Activated naive CD8-positive, alpha-beta T cell treated with anti-CD3 and anti-CD28 coated beads, Interleukin-2, amount 10 ng/mL, durations not matched to agents 7 days and 5 days (primary cell): ENCODE data around the gene RBPMS2. TPM values are rescaled to one million over a fixed set of nuclear protein-coding genes. Genes with fewer than 3 reads are reported as not detected.
"Not testable (repeated sequence)": the region's sequence is repeated elsewhere in the genome, so short reads cannot be mapped to it uniquely, and the experiment has no call there.

ENCODE experiments used
- ATAC-seq: fragments of 150-1000 bp; cut with Tn5 transposase; one replicate; pipeline ENCODE4 v1.10.0; 2021; ENCODE audit warnings: low read depth, moderate library complexity
- POLR2A ChIA-PET: fragments of 350-600 bp; sonication (Branson Sonifier 250); formaldehyde crosslinking; loops from one replicate; lab custom pipeline; 2021; ENCODE audit warnings: antibody characterized with exemption; lab: Charles Lee
- DNase-seq: peaks from one replicate; pipeline ENCODE4 v3.0.0; 2021
- H3K27ac Mint-ChIP-seq: one replicate; pipeline ENCODE4 v1.8.0; 2022; ENCODE audit warnings: mild to moderate bottlenecking, mixed read lengths
- H3K27me3 Mint-ChIP-seq: one replicate; pipeline ENCODE4 v1.8.0; 2022; ENCODE audit warnings: mild to moderate bottlenecking, moderate library complexity, mixed read lengths
- H3K36me3 Mint-ChIP-seq: one replicate; pipeline ENCODE4 v1.8.0; 2021; ENCODE audit warnings: mild to moderate bottlenecking, mixed read lengths
- H3K4me1 Mint-ChIP-seq: one replicate; pipeline ENCODE4 v1.8.0; 2021; ENCODE audit warnings: mixed read lengths
- H3K4me3 Mint-ChIP-seq: one replicate; pipeline ENCODE4 v1.8.0; 2022; ENCODE audit warnings: mild to moderate bottlenecking, moderate library complexity, mixed read lengths
- H3K9me3 Mint-ChIP-seq: one replicate; pipeline ENCODE4 v1.8.0; 2021; ENCODE audit warnings: mixed read lengths
- total RNA-seq, 2 experiments: library from RNA; stranded (reverse); gene quantifications; one replicate each; pipeline ENCODE4 v1.2.3, GENCODE V29; 2021

RBPMS2 gene
- not detected for total RNA-seq

DNA sequence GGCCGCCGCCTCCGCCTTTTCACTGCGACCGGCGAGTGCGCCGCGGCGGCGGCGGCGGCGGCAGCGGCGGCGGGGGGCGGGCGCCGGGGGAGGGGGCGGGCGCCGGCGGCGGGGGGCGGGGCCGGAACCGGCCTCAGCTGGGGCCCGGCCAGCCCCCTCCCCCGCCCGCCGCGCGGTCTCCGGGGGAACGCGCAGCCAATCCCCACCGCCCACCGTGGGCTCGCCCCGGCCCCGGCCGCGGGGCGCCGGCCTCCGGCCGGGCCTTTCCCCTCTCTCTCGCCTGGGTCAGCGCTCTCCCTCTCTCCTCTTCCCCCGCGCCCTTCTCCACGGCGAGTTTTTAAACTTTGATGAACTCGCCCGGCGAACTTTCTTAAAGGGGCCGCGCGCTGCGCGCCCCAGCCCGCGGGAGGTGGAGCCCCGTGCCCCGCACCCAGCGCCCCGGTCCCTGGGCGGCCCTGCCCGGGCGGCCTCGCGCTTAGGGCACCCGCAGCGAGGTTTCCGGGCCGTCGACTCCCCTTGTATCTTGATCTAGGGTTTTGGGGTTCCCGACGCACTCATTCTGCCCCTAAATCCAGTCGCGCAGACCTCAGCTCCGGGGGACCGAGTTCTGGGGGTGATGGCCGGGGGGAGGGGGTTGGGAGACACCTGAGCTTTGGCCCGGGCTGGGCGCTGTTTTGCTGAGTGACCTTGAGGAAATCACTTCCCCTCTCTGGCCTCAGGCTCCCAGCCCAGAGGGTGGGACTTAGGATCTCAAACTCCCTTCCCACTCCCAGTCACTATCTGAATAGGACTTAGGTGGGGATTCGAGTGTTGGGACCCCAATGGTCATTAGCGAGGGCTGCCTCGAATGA is at the start of gene RBPMS2:
TSS of gene RBPMS2 (minus strand) at position 39 of the 851 bp plus-strand sequence. CDS start 270 bp downstream, outside the sequence.
- Mint-ChIP-seq H3K36me3 (no peaks in the 10 kb centered on the region), H3K9me3 (no peaks in the 10 kb centered on the region), H3K27ac (no peak within 1 kb of the TSS), H3K27me3 (peaks cover 74% of the 10 kb centered on the region), H3K4me3 (peak within 1 kb of the TSS; percentile 71), H3K4me1 (no peaks in the 10 kb centered on the region)
- ATAC-seq (no peak), DNase-seq (no peak)
- POLR2A ChIA-PET, result interaction anchor here (0.5 kb wide), 1 partner anchor 511 kb away, joined by 3 read pairs; the partner anchor contains the start of gene PARP16

- POLR2A ChIA-PET, result interaction anchor here (0.9 to 2.3 kb wide), 7 partner anchors 12 to 87 kb away, joined by 3 to 52 read pairs (median 8); partner anchors contain the start of gene ANKDD1A
- no peak for DNase-seq
- ATAC-seq, result peak; percentile 5
- peak overlapping the region; percentile 97 for H3K4me3 Mint-ChIP-seq
- H3K27ac Mint-ChIP-seq, result peak overlapping the region; percentile 93
- no peaks in the 10 kb centered on the region for H3K27me3 Mint-ChIP-seq
- peaks cover 13% of the 10 kb centered on the region for H3K36me3 Mint-ChIP-seq
- H3K4me1 Mint-ChIP-seq, result peaks cover 27% of the 10 kb centered on the region
- H3K9me3 Mint-ChIP-seq, result no peaks in the 10 kb centered on the region
These were observed 49.6 kb upstream of the RBPMS2 start for GRCh38 chr15:64824929-64825430.

- Mint-ChIP-seq H3K4me1 (no peaks in the 10 kb centered on the region), H3K4me3 (no peak overlapping the region), H3K27ac (no peak overlapping the region), H3K9me3 (no peaks in the 10 kb centered on the region), H3K27me3 (no peaks in the 10 kb centered on the region), H3K36me3 (peaks cover 14% of the 10 kb centered on the region)
- POLR2A ChIA-PET, result no interaction called here
- ATAC-seq (no peak), DNase-seq (no peak)
These were observed 41.1 kb upstream of the RBPMS2 start for GRCh38 chr15:64816452-64816851.

- H3K27ac Mint-ChIP-seq, result not testable (repeated sequence)
These were observed 39.6 kb upstream of the RBPMS2 start for GRCh38 chr15:64814965-64815364.

GRCh38 chr15:64814283-64814682 is 38.9 kb upstream of the RBPMS2 start:
- H3K9me3 Mint-ChIP-seq, H3K4me1 Mint-ChIP-seq, H3K27me3 Mint-ChIP-seq, ATAC-seq, H3K27ac Mint-ChIP-seq, DNase-seq, H3K4me3 Mint-ChIP-seq, H3K36me3 Mint-ChIP-seq: not testable (repeated sequence)
- POLR2A ChIA-PET, result interaction anchor here (1.4 kb wide), 1 partner anchor 9 kb away, joined by 6 read pairs; no protein-coding TSS in a partner anchor

More at GRCh38 chr15:64814965-64815364, 39.6 kb upstream of the RBPMS2 start:
- DNase-seq, H3K9me3 Mint-ChIP-seq, H3K4me1 Mint-ChIP-seq, ATAC-seq, H3K27me3 Mint-ChIP-seq, H3K36me3 Mint-ChIP-seq, H3K4me3 Mint-ChIP-seq: not testable (repeated sequence)
- POLR2A ChIA-PET, result interaction anchor here (1.0 to 1.4 kb wide), 4 partner anchors 8 to 22 kb away, joined by 3 to 6 read pairs (median 4); partner anchors contain the start of gene PIF1

DNA sequence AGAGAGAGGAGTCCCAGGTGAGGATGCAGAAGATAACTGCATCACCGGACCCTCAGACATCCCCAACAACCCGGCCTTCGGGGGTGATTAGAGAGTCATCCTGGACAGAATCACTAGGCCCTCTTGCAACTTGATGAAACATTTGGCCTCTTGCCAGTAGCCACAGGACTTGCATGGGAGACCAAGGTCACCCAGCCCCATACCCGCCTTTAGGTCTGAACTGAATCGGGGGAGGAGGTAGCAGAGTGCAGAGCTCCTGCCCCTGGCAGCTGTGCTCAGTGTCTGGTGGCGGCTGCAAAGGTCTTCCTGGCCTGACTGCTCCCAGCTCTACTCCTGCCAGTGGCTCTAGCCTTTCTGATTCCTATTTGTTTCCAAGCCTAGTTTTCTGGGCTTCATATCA is 37.7 kb upstream of the RBPMS2 start:
- peaks cover under 1% of the 10 kb centered on the region for H3K36me3 Mint-ChIP-seq
- POLR2A ChIA-PET, result no interaction called here
- no peaks in the 10 kb centered on the region for H3K4me1 Mint-ChIP-seq
- no peak for ATAC-seq
- DNase-seq, result no peak
- no peak overlapping the region for H3K4me3 Mint-ChIP-seq
- peaks cover 5% of the 10 kb centered on the region for H3K27me3 Mint-ChIP-seq
- no peak overlapping the region for H3K27ac Mint-ChIP-seq
- H3K9me3 Mint-ChIP-seq, result no peaks in the 10 kb centered on the region

DNA sequence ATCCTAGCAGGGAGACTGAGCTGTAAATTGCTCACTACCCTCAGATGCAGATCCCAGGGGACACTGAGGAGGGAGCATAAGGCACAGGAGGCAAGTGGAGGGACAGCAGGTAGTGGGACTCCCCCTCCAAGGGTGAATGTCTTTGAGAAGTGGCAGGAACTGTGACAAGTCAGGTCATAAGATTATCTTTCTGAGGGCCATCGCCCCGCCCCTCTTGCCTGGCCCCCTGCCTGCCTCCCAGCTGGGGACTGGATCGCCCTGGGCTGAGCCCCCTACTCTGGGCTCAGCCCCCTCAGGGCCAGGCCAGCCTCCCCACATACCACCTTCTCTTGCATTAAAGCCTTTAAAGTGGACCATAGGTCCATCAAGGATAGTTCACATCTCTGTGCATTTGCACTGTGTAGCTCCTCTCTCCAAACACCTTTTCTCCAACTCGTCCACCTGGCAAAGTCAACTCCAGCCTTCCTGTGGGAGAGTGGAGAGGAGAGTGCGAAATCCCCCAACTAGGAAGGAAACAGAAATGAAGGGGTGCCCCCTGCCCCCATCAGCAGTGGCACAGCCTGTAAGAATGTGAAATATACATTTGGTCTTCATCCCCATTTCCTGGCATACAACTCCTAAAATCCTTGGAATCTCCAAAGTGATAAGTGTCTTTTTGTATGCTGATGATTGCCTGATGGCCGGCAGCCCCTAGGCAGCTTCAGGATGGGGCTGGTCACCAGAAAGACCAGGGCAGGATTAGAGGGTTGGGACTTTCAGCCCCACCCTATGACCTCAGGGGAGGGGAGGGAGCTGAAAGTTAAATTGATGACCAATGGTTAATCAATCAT is 35.3 kb upstream of the RBPMS2 start:
- POLR2A ChIA-PET, result interaction anchor here (0.6 to 1.9 kb wide), 2 partner anchors 80 to 84 kb away, joined by 3 to 6 read pairs; no protein-coding TSS in a partner anchor
- Mint-ChIP-seq H3K4me1 (no peaks in the 10 kb centered on the region), H3K36me3 (no peaks in the 10 kb centered on the region)

DNA sequence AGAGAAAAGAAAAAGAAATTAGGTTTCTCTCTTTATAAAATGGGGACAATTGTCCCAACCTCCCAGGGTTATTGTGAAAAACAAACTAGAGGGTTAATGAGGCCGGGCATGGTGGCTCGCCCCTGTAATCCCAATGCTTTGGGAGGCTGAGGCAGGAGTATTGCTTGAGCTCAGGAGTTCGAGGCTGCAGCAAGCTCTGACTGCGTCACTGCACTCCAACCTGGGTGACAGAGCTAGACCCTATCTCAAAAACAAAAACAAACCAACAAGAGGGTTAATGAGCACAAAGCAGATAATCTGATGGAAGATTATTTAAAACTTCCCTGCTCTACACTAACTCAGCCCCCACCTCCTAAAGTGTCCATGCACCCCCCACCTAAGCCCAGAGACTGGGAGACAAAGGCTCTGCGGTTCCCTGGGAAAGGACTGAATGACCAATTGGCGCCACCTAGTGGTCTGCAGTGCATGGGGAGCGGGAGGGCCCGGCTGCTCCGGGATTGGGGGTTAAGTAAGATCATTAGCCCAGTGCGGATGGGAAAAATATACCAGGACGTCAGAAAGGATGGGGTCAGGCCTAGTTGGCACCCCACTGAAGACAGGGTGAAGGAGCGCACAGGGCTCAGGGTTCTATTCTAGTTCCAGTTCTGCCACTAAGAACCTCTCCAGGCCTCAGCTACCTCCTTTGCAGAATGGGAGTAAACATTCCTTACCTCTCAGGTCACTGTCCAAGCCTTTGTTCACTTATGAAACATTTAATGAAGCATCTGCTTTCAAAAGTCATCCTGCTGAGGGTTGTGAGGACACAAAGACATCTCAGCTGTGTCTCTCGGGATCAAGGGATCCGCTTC is 34.5 kb upstream of the RBPMS2 start:
- DNase-seq, result peak; percentile 73
- no peaks in the 10 kb centered on the region for H3K9me3 Mint-ChIP-seq
- POLR2A ChIA-PET, result interaction anchor here (0.6 to 1.9 kb wide), 4 partner anchors 11 to 85 kb away, joined by 3 to 6 read pairs (median 4); no protein-coding TSS in a partner anchor
- no peak overlapping the region for H3K4me3 Mint-ChIP-seq
- H3K27ac Mint-ChIP-seq, result no peak overlapping the region
- no peaks in the 10 kb centered on the region for H3K36me3 Mint-ChIP-seq
- no peaks in the 10 kb centered on the region for H3K4me1 Mint-ChIP-seq
- ATAC-seq, result no peak
- H3K27me3 Mint-ChIP-seq, result peaks cover 5% of the 10 kb centered on the region

More for the DNA sequence above, 35.3 kb upstream of the RBPMS2 start:
- no peaks in the 10 kb centered on the region for H3K9me3 Mint-ChIP-seq
- H3K4me3 Mint-ChIP-seq, result no peak overlapping the region
- H3K27me3 Mint-ChIP-seq, result peaks cover 5% of the 10 kb centered on the region
- ATAC-seq (no peak), DNase-seq (no peak)
- H3K27ac Mint-ChIP-seq, result no peak overlapping the region

- ATAC-seq (no peak), DNase-seq (no peak)
- Mint-ChIP-seq H3K4me1 (no peaks in the 10 kb centered on the region), H3K9me3 (no peaks in the 10 kb centered on the region), H3K4me3 (no peak overlapping the region), H3K36me3 (no peaks in the 10 kb centered on the region), H3K27ac (no peak overlapping the region), H3K27me3 (peaks cover 5% of the 10 kb centered on the region)
- POLR2A ChIA-PET, result interaction anchor here (1.0 to 1.3 kb wide), 2 partner anchors 12 to 27 kb away, joined by 4 to 5 read pairs; no protein-coding TSS in a partner anchor
These were observed 33.5 kb upstream of the RBPMS2 start for GRCh38 chr15:64808785-64809453.

- POLR2A ChIA-PET, result no interaction called here
- peaks cover 5% of the 10 kb centered on the region for H3K27me3 Mint-ChIP-seq
- no peaks in the 10 kb centered on the region for H3K9me3 Mint-ChIP-seq
- no peaks in the 10 kb centered on the region for H3K36me3 Mint-ChIP-seq
- no peak for DNase-seq
- no peak overlapping the region for H3K4me3 Mint-ChIP-seq
- H3K4me1 Mint-ChIP-seq, result no peaks in the 10 kb centered on the region
- no peak overlapping the region for H3K27ac Mint-ChIP-seq
- ATAC-seq, result no peak
These were observed 32.4 kb upstream of the RBPMS2 start for GRCh38 chr15:64807751-64808222.

DNA sequence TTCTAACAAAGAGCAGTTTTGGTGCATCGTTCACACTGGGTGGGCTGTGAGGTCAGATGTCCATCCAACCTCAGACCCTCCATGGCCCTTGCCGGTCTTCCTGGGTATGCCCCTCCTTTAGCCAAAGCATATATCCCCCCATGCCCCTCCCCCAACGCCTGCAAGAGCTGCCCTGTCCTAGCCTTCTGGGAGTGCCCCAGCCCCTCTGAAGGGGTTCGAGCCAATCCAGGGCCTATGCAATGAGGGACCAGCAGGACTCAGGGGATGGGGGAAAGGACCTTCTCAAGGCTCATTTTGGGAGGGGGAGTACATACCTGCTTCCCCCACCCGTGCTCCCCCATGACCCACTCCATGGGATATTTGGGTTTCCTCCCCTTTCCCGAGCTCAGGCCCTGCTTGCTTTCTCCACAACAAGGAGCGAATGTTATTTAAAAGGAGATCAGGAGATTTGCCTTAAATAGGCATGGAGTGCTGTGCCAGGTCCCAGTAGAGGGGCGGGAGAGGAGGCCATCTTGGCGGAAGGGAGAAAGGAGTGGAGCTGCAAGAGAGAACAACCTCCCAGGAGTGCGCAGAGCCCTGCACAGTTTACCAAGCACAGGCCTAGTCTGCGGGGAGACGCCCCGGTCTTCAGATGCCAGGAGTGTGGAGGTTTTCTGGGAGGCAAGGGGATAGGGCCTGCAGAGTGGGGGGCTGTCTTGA is 31.8 kb upstream of the RBPMS2 start:
- Mint-ChIP-seq H3K4me1 (no peaks in the 10 kb centered on the region), H3K36me3 (no peaks in the 10 kb centered on the region), H3K4me3 (no peak overlapping the region), H3K9me3 (no peaks in the 10 kb centered on the region), H3K27me3 (peaks cover 5% of the 10 kb centered on the region), H3K27ac (no peak overlapping the region)
- DNase-seq, result no peak
- POLR2A ChIA-PET, result no interaction called here
- no peak for ATAC-seq
